Transverse colon (tissue), 4 donors: ENCODE data around the gene SYNCRIP.
"Not testable (repeated sequence)": the region's sequence is repeated elsewhere in the genome, so short reads cannot be mapped to it uniquely, and the experiment has no call there.

ENCODE experiments used
- CTCF ChIP-seq, 5 experiments: fragments of 200-600 bp in 3 of 5; fragments of 450-650 bp in 2 of 5; sonication (generic) in 3 of 5; IDR thresholded peaks; 1 replicate in 2 of 5; 2 replicates in 3 of 5; pipeline ENCODE4 v1.5.1; 2016 to 2017; ENCODE audit warnings: antibody characterized with exemption in 5 of 5, inconsistent platforms in 3 of 5, mild to moderate bottlenecking in 2 of 5, moderate library complexity in 1 of 5
- EP300 ChIP-seq: sonication (generic); formaldehyde crosslinking; IDR thresholded peaks from one replicate; pipeline ENCODE4 v1.6.1; 2017; ENCODE audit warnings: antibody characterized with exemption, low read depth
- POLR2A ChIP-seq: fragments of 450-650 bp; IDR thresholded peaks from one replicate; pipeline ENCODE4 v1.6.1; 2016; ENCODE audit warnings: antibody characterized with exemption, mild to moderate bottlenecking, moderate library complexity
- POLR2AphosphoS5 ChIP-seq, 3 donors: sonication (generic); formaldehyde crosslinking; IDR thresholded peaks; one replicate each; pipeline ENCODE4 v1.6.1; 2016; ENCODE audit warnings: antibody characterized with exemption in 3 of 3

GRCh38 chr6:85582832-85583231, 59.9 kb downstream of the SYNCRIP start:
- TF ChIP-seq CTCF (IDR thresholded peaks at IDR 0.05); EP300; POLR2A; POLR2AphosphoS5 (IDR thresholded peaks at IDR 0.05): not testable (repeated sequence)
